ENCODE results near the gene GATA5.

GATA5 gene

DNA sequence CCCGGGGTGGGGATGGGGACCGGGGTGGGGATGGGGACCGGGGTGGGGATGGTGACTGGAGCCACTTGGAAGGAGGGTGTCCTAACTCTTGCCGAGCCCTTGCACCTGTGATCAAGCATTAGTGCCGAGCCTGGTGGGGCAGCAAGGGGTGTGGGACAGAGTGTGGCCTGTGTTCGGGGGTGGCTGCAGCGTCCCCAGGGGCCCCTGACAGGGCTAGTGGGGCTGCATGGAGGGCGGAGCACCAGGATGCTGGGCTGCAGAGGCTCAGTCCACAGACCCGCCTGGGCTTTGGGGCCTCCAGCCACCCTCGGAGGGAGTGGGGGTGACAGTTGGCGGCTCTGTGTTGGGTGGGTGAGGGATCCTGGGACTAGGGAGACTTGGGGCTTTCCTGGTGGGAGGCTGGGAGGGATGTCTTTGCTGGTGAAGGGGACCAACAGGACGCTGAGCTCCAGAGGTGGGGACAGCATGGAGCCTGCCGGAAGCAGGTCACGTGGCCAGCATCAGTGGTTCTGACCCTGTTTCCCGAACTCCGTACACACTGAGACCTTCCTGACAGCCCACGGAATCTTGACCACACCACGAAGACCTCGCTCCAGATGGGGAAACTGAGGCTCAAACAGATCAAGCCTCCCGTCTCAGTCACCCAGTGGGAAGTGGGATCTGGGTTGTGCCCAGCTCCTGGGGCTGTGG is 53.0 kb downstream of the GATA5 start:
- no peak for DNase-seq (ENCODE audit: low read depth)
- TF ChIP-seq, protein P1, sequence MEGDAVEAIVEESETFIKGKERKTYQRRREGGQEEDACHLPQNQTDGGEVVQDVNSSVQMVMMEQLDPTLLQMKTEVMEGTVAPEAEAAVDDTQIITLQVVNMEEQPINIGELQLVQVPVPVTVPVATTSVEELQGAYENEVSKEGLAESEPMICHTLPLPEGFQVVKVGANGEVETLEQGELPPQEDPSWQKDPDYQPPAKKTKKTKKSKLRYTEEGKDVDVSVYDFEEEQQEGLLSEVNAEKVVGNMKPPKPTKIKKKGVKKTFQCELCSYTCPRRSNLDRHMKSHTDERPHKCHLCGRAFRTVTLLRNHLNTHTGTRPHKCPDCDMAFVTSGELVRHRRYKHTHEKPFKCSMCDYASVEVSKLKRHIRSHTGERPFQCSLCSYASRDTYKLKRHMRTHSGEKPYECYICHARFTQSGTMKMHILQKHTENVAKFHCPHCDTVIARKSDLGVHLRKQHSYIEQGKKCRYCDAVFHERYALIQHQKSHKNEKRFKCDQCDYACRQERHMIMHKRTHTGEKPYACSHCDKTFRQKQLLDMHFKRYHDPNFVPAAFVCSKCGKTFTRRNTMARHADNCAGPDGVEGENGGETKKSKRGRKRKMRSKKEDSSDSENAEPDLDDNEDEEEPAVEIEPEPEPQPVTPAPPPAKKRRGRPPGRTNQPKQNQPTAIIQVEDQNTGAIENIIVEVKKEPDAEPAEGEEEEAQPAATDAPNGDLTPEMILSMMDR (IDR thresholded peaks at IDR 0.05; ENCODE audit: low read depth, low read length, missing control alignments) = no peak
- no peak overlapping the region for H3K4me3 ChIP-seq (ENCODE audit: low read depth, low read length)

DNA sequence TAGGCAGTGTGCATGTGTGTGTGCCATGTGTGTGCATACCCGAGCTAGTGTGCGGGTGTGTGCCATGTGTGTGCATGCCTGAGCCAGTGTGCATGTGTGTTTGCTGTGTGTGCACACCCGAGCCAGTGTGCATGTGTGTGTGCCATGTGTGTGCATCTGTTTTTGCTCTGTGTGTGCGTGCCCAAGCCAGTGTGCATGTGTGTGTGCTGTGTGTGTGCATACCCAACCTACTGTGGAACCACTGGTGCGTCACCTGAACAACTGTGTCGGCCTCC is 54.1 kb downstream of the GATA5 start:
- TF ChIP-seq, protein P1 (IDR thresholded peaks at IDR 0.05; ENCODE audit: low read depth, low read length, missing control alignments) = no peak
- no peak overlapping the region for H3K4me3 ChIP-seq (ENCODE audit: low read depth, low read length)
- DNase-seq (ENCODE audit: low read depth) = no peak

DNA sequence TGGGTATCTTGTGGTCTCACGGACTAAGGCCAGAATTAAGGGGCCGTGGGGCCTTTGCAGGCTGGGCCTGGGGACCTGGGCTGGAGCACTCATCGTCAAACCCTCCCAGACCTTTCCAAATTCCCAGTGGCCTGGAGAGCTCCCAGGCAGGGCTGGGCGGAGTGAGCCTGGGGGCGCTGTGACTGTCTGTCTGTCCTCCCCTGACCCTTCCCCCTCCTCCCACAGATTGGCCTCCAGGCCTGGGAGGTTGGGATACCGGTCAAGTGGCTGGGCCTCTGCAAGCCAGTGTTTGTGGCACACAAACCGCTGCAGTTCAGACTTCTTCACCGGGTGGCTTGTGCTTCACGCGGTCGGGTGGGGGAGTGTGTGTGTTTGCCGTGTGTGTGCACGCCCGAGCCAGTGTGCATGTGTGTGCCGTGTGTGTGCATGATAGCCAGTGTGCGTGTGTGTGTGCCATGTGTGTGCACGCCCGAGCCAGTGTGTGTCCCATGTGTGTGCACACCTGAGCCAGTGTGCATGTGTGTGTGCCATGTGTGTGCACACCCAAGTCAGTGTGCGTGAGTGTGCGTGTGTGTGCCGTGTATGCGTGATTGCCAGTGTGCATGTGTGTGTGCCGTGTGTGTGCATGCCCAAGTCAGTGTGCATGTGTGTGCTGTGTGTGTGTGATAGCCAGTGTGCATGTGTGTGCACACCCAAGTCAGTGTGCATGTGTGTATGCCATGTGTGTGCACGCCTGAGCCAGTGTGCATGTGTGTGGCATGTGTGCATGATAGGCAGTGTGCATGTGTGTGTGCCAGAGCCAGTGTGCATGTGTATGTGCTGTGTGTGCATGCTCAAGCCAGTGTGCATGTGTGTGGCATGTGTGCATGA is 54.7 kb downstream of the GATA5 start:
- H3K4me3 ChIP-seq (ENCODE audit: low read depth, low read length) = no peak overlapping the region
- TF ChIP-seq, protein P1 (IDR thresholded peaks at IDR 0.05; ENCODE audit: low read depth, low read length, missing control alignments) = no peak
- DNase-seq (ENCODE audit: low read depth) = no peak

DNA sequence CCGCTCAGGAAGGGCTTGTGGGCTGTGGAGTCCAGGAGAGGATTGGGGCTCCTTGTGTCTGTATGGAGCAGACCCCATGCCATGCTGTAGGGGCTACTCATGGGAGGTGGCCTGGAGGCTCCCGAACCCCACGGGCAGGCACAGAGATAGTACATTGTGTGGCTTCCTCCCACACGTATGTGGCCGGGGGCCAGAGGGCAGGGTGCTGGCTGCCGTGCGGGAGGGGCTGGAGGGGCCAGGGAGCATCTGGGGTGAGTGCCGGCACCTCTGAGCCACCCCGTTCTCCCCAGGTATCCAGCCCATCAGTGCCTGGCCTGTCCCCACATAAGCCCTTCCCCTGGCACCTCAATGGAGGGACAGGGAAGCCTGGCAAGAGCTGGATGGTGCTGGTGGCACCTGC is 56.0 kb downstream of the GATA5 start:
- TF ChIP-seq, protein P1 (IDR thresholded peaks at IDR 0.05; ENCODE audit: low read depth, low read length, missing control alignments) = no peak
- no peak for DNase-seq (ENCODE audit: low read depth)
- no peak overlapping the region for H3K4me3 ChIP-seq (ENCODE audit: low read depth, low read length)

DNA sequence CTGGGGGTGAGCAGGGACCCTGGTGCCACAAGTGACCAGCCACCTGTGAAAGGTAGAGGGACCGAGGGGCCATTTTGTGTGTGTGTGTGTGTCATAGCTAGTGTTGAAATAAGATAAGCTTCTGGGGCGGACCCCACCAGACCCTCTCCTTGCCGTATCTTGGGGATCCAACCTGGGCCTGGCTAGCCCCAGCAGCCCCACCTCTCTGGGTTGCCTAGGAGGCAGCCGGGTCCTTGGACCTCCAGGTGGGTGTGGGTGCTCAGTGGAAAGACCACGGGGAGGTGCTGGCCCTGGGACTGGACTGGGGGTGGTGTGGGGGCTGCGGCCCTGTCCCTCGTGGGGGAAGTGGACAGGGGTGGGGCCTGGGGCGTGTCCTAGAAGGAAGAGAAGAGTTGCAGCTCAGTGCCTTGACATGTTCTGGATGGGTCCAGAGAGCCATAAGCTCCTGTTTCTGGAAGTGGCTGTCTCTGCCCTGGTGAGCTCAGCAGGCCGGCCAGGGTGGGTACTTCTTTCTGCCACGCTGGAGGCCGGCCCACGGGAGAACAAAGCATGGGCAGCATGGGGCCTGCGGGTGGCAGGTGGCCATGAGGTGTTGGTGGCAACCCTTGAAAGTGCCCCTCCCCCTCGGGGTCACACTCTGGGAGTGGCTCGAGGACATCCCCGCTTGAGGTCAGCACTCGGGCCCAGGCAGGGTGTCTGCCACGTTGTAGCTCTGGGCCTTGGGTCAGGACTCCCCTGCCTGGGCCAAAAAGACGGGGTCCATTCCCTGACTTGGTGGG is 56.9 kb downstream of the GATA5 start:
- no peak overlapping the region for H3K4me3 ChIP-seq (ENCODE audit: low read depth, low read length)
- TF ChIP-seq, protein P1 (IDR thresholded peaks at IDR 0.05; ENCODE audit: low read depth, low read length, missing control alignments) = no peak
- no peak for DNase-seq (ENCODE audit: low read depth)

DNA sequence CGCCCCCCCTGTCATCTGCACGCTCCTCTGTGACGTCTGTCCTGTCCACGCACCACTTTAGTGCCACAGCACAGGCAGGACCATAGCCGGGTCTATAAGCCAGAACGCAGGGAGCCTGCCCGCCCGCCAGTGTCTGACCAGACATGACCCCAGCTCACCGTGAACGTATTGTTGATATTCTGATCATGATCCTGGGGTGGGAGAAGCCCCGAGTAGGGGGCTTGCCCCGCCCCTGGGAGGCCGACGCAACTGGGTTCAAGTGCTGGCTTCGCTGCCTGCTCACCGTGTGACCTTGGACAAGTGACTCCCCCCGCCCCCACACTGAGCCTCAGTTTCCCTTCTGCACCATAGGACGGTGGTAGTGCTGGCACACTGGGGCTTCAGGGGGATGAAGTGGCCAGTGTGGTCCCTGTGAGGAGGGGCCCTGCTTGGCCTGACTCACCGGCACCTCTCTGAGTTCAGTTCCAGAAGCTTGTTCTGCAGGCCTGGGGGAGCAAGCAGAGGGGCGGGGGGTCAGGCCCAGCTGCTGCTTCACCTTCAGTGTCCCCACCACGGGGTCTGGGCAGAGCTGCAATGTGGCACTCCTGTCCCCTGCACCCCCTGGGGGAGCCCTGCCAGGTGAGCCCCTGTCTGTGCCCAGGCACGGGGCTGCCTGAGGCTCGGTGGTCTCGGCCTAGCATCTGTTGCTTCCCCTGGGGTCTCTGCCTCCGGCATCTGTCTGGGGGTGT is 57.6 kb downstream of the GATA5 start:
- TF ChIP-seq, protein P1 (IDR thresholded peaks at IDR 0.05; ENCODE audit: low read depth, low read length, missing control alignments) = no peak
- no peak for DNase-seq (ENCODE audit: low read depth)

More for the DNA sequence above, 57.6 kb downstream of the GATA5 start:
- no peak overlapping the region for H3K4me3 ChIP-seq (ENCODE audit: low read depth, low read length)

Measured in GM12864 (cell line).